IMR-90 (cell line): ENCODE results near the gene SLX9. TPM values are rescaled to one million over a fixed set of nuclear protein-coding genes. Genes with fewer than 3 reads are reported as not detected.

Source experiments
- ATAC-seq: fragments of 200-7000 bp; cut with Tn5 transposase; 2 replicates; pipeline ENCODE4 v1.9.1; 2020; ENCODE audit warnings: low read depth, mild to moderate bottlenecking, moderate library complexity
- BruUV-seq: library from RNA; stranded (reverse); fragments of 400-500 nt; replicated peaks from 2 replicates; lab custom pipeline; 2021; lab: Mats Ljungman, UMichigan
- CTCF ChIA-PET: fragments of 300-600 bp; formaldehyde crosslinking; extraction: SDS; loops from one replicate; lab custom pipeline; 2021; ENCODE audit warnings: antibody characterized with exemption; lab: Yijun Ruan, JAX
- POLR2A ChIA-PET: fragments of 300-600 bp; sonication (Branson Sonifier 250); formaldehyde crosslinking; loops from one replicate; lab custom pipeline; 2022; ENCODE audit warnings: antibody characterized with exemption; ENCODE audit not compliant: unreplicated experiment; lab: Charles Lee
- DNase-seq: peaks from one replicate; pipeline ENCODE4 v3.0.0; 2013
- H2AFZ ChIP-seq: replicated peaks from 2 replicates; pipeline ENCODE3; 2013; ENCODE audit warnings: low read length, mild to moderate bottlenecking; ENCODE audit not compliant: poor library complexity
- H2AK5ac ChIP-seq: 2 replicates; pipeline ENCODE4 v1.6.1; 2013; ENCODE audit warnings: low read depth, low read length, inconsistent platforms
- H2AK9ac ChIP-seq: replicated peaks from 2 replicates; pipeline ENCODE3; 2013; ENCODE audit warnings: mild to moderate bottlenecking, low read depth, low read length, moderate library complexity; ENCODE audit not compliant: poor library complexity
- H2BK120ac ChIP-seq: 2 replicates; pipeline ENCODE4 v1.6.1; 2013; ENCODE audit warnings: low read depth, low read length, inconsistent platforms
- H2BK15ac ChIP-seq: 3 replicates; pipeline ENCODE4 v1.6.1; 2013; ENCODE audit warnings: low read depth, low read length, inconsistent platforms
- H2BK20ac ChIP-seq: 2 replicates; pipeline ENCODE4 v1.6.1; 2013; ENCODE audit warnings: low read depth, mild to moderate bottlenecking, inconsistent platforms, low read length, moderate library complexity
- H2BK5ac ChIP-seq: 2 replicates; pipeline ENCODE4 v1.6.1; 2013; ENCODE audit warnings: mild to moderate bottlenecking, low read depth, low read length, inconsistent platforms; ENCODE audit not compliant: poor library complexity, severe bottlenecking
- H3K14ac ChIP-seq: replicated peaks from 2 replicates; pipeline ENCODE4 v1.6.1; 2013; ENCODE audit warnings: low read depth, low read length, inconsistent platforms
- H3K18ac ChIP-seq: 2 replicates; pipeline ENCODE4 v1.6.1; 2013; ENCODE audit warnings: low read depth, low read length, control low read depth
- H3K23ac ChIP-seq: 2 replicates; pipeline ENCODE4 v1.6.1; 2013; ENCODE audit warnings: low read depth, low read length, inconsistent platforms
- H3K27ac ChIP-seq: 2 replicates; pipeline ENCODE4 v1.5.1; 2013; ENCODE audit warnings: mild to moderate bottlenecking, control low read depth, low read length; ENCODE audit not compliant: insufficient read depth
- H3K27me3 ChIP-seq: 2 replicates; pipeline ENCODE4 v1.6.1; 2013; ENCODE audit warnings: low read length; ENCODE audit not compliant: control insufficient read depth, insufficient read depth
- H3K36me3 ChIP-seq: 2 replicates; pipeline ENCODE4 v1.6.1; 2013; ENCODE audit warnings: low read length, mixed read lengths; ENCODE audit not compliant: control insufficient read depth, insufficient read depth
- H3K4ac ChIP-seq: 2 replicates; pipeline ENCODE4 v1.6.1; 2013; ENCODE audit warnings: low read depth, low read length, inconsistent platforms
- H3K4me1 ChIP-seq: 2 replicates; pipeline ENCODE4 v1.6.1; 2013; ENCODE audit warnings: low read length, mixed read lengths; ENCODE audit not compliant: control insufficient read depth, insufficient read depth
- H3K4me2 ChIP-seq: 2 replicates; pipeline ENCODE4 v1.6.1; 2013; ENCODE audit warnings: low read depth, mild to moderate bottlenecking, control low read depth, low read length, moderate library complexity
- H3K4me3 ChIP-seq: 2 replicates; pipeline ENCODE4 v1.5.1; 2013; ENCODE audit warnings: low read depth, mild to moderate bottlenecking, control low read depth, low read length, moderate library complexity; ENCODE audit not compliant: insufficient read depth
- H3K56ac ChIP-seq: 2 replicates; pipeline ENCODE4 v1.6.1; 2013; ENCODE audit warnings: low read length, inconsistent platforms; ENCODE audit not compliant: insufficient read depth; ENCODE audit errors: extremely low read depth
- H3K79me1 ChIP-seq, 2 experiments: 2 replicates each; pipeline ENCODE4 v1.6.1; 2013; ENCODE audit warnings: low read length in 2 of 2, inconsistent platforms in 1 of 2, low read depth in 1 of 2
- H3K9ac ChIP-seq: 2 replicates; pipeline ENCODE4 v1.6.1; 2013; ENCODE audit warnings: low read depth, low read length, control low read depth
- H3K9me1 ChIP-seq: 2 replicates; pipeline ENCODE4 v1.6.1; 2013; ENCODE audit warnings: low read length, inconsistent platforms; ENCODE audit not compliant: insufficient read depth
- H3K9me3 ChIP-seq: 2 replicates; pipeline ENCODE4 v1.6.1; 2013; ENCODE audit warnings: low read length; ENCODE audit not compliant: control insufficient read depth, insufficient read depth
- H4K20me1 ChIP-seq: 2 replicates; pipeline ENCODE4 v1.6.1; 2013; ENCODE audit warnings: low read length, inconsistent platforms; ENCODE audit not compliant: insufficient read depth
- H4K5ac ChIP-seq: 2 replicates; pipeline ENCODE4 v1.6.1; 2013; ENCODE audit warnings: mild to moderate bottlenecking, low read depth, low read length, control low read depth
- H4K8ac ChIP-seq, 2 experiments: 2 replicates each; pipeline ENCODE4 v1.6.1; 2013; ENCODE audit warnings: low read depth in 2 of 2, low read length in 2 of 2, control low read depth in 1 of 2, inconsistent platforms in 1 of 2
- H4K91ac ChIP-seq: 2 replicates; pipeline ENCODE4 v1.6.1; 2013; ENCODE audit warnings: low read depth, low read length, inconsistent platforms; ENCODE audit not compliant: insufficient read depth
- RFX5 ChIP-seq: IDR thresholded peaks from 2 replicates; pipeline ENCODE4 v1.8.0; 2012; ENCODE audit warnings: low read depth, mild to moderate bottlenecking, low read length, moderate library complexity
- WGBS, 2 experiments: methylation state at CpG; one replicate each; pipeline versions ENCODE4 v1.1.5 to v1.1.7; 2013; ENCODE audit warnings: missing lambda C conversion rate in 2 of 2; ENCODE audit not compliant: insufficient read length in 1 of 2; ENCODE audit errors: extremely low coverage in 2 of 2; 5-methylcytosine and 5-hydroxymethylcytosine counted together
- dilution Hi-C: fragments of 300-500 bp; cut with HindIII; formaldehyde crosslinking; loops from one replicate; pipeline ENCODE4 v1.14.3; 2018; ENCODE audit warnings: low sequenced_read_pairs; ENCODE audit not compliant: unreplicated experiment
- in situ Hi-C: fragments of 300-500 bp; cut with MboI; formaldehyde crosslinking; loops from 3 replicates; pipeline ENCODE4 v1.14.3; 2019; ENCODE audit warnings: low sequenced_read_pairs, inconsistent platforms, mixed read lengths
- intact Hi-C: fragments of 100-400 bp; cut with micrococcal nuclease; formaldehyde crosslinking; loops from 2 replicates; pipeline ENCODE4 v1.10.0; 2022
- polyA plus RNA-seq, 3 experiments: library from polyadenylated mRNA; depleted of rRNA; stranded (reverse); fragments of >200 nt; gene quantifications; 2 replicates each; pipeline ENCODE4 v1.2.3, GENCODE V29; 2012; ENCODE audit warnings: low replicate concordance in 1 of 3
- total RNA-seq: library from RNA; depleted of rRNA; stranded (reverse); fragments of >200 nt; gene quantifications from 2 replicates; pipeline ENCODE4 v1.2.3, GENCODE V29; 2012

The SLX9 gene
- total and polyA plus RNA-seq, 2 of the 4 experiments (the other 2 are of a cell fraction), result 10.4 to 21.7 TPM

DNA sequence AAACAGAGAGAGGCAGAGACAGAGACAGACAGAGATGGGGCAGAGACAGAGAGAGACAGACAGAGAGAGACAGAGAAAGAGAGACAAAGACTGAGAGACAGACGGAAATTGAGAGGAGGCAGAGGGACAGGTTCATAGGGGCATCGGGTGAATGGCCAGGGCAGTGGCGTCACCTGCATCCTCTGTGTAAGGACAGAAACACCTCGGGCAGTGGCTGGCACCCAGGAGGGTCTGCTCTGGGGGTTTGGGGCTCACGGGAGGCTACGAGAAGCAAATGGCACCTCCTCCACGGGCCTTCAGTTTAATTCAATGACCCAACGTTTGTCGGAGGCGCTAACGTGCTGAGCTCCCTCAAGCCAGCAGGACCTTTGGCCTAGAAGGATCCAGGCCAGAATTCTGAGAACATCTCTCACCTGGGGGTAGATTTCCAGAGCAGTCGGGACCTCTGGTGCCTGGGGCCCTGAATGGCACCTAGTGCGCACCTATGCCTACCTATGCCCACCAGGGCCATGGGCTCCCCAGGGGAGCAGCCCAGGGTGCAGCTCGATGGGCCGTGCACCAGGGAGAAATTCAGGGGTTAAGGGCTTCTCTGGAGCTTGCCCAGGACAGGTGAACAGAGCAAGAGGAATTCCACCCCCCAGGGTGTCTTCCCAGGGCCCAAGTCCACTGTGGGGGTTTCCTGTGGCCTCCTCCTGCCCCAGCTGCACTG, 45.7 kb upstream of the SLX9 start:
- no peak overlapping the region for H4K91ac ChIP-seq
- H2AFZ ChIP-seq, result no peak overlapping the region
- H2AK9ac ChIP-seq, result no peak overlapping the region
- in situ Hi-C loops, result no loop called here
- no peak overlapping the region for H3K27ac ChIP-seq
- no peak overlapping the region for H2BK5ac ChIP-seq
- H3K9me1 ChIP-seq, result no peaks in the 10 kb centered on the region
- no peaks in the 10 kb centered on the region for H3K79me1 ChIP-seq
- POLR2A ChIA-PET, result no interaction called here
- H2BK20ac ChIP-seq, result no peak overlapping the region
- BruUV-seq, result no TSS peak
- dilution Hi-C loops, result no loop called here
- CTCF ChIA-PET, result interaction anchor here (0.9 kb wide), 1 partner anchor 38 kb away, joined by 4 read pairs; no protein-coding TSS in a partner anchor
- peaks cover 81% of the 10 kb centered on the region for H3K27me3 ChIP-seq
- no peaks in the 10 kb centered on the region for H3K36me3 ChIP-seq
- H3K56ac ChIP-seq, result no peak overlapping the region
- H2BK15ac ChIP-seq, result no peak overlapping the region
- H3K14ac ChIP-seq, result no peak overlapping the region
- WGBS, 2 experiments, result 68% methylated on average over 11 of the region's 15 CpGs; no CpG with 5 or more reads in 1 of the 2 experiments
- H3K9me3 ChIP-seq, result no peaks in the 10 kb centered on the region
- H4K20me1 ChIP-seq, result 0 out of 2 replicates have a peak, but pooled peaks cover 5% of the 10 kb centered on the region
- no peak overlapping the region for H4K8ac ChIP-seq
- H3K4me1 ChIP-seq, result no peaks in the 10 kb centered on the region
- H3K9ac ChIP-seq, result no peak overlapping the region
- no peak for DNase-seq
- no peak for ATAC-seq
- H3K18ac ChIP-seq, result no peak overlapping the region
- no peak overlapping the region for H4K5ac ChIP-seq
- no peak for TF ChIP-seq RFX5
- no peak overlapping the region for H2BK120ac ChIP-seq
- no peak overlapping the region for H2AK5ac ChIP-seq
- H3K4ac ChIP-seq, result no peak overlapping the region
- H3K4me2 ChIP-seq, result no peak overlapping the region
- intact Hi-C loops, result loop anchor here (5.0 kb wide), 1 partner anchor 243 kb away; no protein-coding TSS in a partner anchor
- H3K4me3 ChIP-seq, result no peak overlapping the region
- H3K23ac ChIP-seq, result no peak overlapping the region
